ENCODE results near the gene INHBE.

DNA sequence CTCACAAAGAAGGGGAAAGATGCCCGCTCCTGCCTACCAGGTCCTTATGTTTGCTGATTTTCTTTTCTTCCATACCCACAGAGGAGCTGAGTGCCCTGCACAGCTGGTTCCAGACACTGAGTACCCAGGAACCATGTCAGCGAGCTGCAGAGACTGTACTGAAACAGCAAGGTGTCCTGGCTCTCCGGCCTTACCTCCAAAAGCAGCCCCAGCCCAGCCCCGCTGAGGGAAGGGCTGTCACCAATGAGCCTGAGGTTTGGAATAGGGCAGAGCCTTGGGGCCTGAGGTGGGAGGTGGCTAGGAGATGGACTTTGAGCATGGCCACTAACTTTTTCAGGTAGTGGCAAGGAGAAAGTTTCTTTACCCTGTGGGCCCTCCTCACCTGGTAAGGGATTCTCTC lies 35.0 kb downstream of the INHBE start:
- TF ChIP-seq, protein P1, sequence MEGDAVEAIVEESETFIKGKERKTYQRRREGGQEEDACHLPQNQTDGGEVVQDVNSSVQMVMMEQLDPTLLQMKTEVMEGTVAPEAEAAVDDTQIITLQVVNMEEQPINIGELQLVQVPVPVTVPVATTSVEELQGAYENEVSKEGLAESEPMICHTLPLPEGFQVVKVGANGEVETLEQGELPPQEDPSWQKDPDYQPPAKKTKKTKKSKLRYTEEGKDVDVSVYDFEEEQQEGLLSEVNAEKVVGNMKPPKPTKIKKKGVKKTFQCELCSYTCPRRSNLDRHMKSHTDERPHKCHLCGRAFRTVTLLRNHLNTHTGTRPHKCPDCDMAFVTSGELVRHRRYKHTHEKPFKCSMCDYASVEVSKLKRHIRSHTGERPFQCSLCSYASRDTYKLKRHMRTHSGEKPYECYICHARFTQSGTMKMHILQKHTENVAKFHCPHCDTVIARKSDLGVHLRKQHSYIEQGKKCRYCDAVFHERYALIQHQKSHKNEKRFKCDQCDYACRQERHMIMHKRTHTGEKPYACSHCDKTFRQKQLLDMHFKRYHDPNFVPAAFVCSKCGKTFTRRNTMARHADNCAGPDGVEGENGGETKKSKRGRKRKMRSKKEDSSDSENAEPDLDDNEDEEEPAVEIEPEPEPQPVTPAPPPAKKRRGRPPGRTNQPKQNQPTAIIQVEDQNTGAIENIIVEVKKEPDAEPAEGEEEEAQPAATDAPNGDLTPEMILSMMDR (IDR thresholded peaks at IDR 0.05): no peak
- TF ChIP-seq, protein P2, sequence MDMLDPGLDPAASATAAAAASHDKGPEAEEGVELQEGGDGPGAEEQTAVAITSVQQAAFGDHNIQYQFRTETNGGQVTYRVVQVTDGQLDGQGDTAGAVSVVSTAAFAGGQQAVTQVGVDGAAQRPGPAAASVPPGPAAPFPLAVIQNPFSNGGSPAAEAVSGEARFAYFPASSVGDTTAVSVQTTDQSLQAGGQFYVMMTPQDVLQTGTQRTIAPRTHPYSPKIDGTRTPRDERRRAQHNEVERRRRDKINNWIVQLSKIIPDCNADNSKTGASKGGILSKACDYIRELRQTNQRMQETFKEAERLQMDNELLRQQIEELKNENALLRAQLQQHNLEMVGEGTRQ (CRISPR knock-in tag; IDR thresholded peaks at IDR 0.05): no peak
- TF ChIP-seq, protein P3, sequence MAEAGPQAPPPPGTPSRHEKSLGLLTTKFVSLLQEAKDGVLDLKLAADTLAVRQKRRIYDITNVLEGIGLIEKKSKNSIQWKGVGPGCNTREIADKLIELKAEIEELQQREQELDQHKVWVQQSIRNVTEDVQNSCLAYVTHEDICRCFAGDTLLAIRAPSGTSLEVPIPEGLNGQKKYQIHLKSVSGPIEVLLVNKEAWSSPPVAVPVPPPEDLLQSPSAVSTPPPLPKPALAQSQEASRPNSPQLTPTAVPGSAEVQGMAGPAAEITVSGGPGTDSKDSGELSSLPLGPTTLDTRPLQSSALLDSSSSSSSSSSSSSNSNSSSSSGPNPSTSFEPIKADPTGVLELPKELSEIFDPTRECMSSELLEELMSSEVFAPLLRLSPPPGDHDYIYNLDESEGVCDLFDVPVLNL (CRISPR knock-in tag; IDR thresholded peaks at IDR 0.05; ENCODE audit: borderline replicate concordance, low read depth): no peak
- TF ChIP-seq, protein P4, sequence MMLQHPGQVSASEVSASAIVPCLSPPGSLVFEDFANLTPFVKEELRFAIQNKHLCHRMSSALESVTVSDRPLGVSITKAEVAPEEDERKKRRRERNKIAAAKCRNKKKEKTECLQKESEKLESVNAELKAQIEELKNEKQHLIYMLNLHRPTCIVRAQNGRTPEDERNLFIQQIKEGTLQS (CRISPR knock-in tag; conservative IDR thresholded peaks at IDR 0.05): no peak
- TF ChIP-seq GRHL2 (CRISPR knock-in tag; IDR thresholded peaks at IDR 0.05; ENCODE audit: insufficient replicate concordance, severe bottlenecking) (no peak), NR3C1 (CRISPR knock-in tag; conservative IDR thresholded peaks at IDR 0.05; ENCODE audit: low read depth) (no peak), GTF2I (CRISPR knock-in tag; conservative IDR thresholded peaks at IDR 0.05) (no peak), RELA (CRISPR knock-in tag; IDR thresholded peaks at IDR 0.05; ENCODE audit: borderline replicate concordance) (no peak), ZNF317 (CRISPR knock-in tag; IDR thresholded peaks at IDR 0.05; ENCODE audit: borderline replicate concordance, low read depth) (no peak), CREB1 (CRISPR knock-in tag; IDR thresholded peaks at IDR 0.05) (no peak), ZNF138 (CRISPR knock-in tag; conservative IDR thresholded peaks at IDR 0.05) (no peak)
- TF ChIP-seq, protein P5, sequence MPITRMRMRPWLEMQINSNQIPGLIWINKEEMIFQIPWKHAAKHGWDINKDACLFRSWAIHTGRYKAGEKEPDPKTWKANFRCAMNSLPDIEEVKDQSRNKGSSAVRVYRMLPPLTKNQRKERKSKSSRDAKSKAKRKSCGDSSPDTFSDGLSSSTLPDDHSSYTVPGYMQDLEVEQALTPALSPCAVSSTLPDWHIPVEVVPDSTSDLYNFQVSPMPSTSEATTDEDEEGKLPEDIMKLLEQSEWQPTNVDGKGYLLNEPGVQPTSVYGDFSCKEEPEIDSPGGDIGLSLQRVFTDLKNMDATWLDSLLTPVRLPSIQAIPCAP (CRISPR knock-in tag; IDR thresholded peaks at IDR 0.05): no peak
- TF ChIP-seq, protein P6, sequence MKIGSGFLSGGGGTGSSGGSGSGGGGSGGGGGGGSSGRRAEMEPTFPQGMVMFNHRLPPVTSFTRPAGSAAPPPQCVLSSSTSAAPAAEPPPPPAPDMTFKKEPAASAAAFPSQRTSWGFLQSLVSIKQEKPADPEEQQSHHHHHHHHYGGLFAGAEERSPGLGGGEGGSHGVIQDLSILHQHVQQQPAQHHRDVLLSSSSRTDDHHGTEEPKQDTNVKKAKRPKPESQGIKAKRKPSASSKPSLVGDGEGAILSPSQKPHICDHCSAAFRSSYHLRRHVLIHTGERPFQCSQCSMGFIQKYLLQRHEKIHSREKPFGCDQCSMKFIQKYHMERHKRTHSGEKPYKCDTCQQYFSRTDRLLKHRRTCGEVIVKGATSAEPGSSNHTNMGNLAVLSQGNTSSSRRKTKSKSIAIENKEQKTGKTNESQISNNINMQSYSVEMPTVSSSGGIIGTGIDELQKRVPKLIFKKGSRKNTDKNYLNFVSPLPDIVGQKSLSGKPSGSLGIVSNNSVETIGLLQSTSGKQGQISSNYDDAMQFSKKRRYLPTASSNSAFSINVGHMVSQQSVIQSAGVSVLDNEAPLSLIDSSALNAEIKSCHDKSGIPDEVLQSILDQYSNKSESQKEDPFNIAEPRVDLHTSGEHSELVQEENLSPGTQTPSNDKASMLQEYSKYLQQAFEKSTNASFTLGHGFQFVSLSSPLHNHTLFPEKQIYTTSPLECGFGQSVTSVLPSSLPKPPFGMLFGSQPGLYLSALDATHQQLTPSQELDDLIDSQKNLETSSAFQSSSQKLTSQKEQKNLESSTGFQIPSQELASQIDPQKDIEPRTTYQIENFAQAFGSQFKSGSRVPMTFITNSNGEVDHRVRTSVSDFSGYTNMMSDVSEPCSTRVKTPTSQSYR (CRISPR knock-in tag; IDR thresholded peaks at IDR 0.05): no peak
